NCI-H526 treated with DMSO at 0.1 percent for 48 hours (cell line): ENCODE results near the gene OBSL1.

ENCODE experiments used
- DNase-seq: peaks from one replicate; lab custom pipeline; 2025; lab: John Stamatoyannopoulos, UW

Gene OBSL1

DNA sequence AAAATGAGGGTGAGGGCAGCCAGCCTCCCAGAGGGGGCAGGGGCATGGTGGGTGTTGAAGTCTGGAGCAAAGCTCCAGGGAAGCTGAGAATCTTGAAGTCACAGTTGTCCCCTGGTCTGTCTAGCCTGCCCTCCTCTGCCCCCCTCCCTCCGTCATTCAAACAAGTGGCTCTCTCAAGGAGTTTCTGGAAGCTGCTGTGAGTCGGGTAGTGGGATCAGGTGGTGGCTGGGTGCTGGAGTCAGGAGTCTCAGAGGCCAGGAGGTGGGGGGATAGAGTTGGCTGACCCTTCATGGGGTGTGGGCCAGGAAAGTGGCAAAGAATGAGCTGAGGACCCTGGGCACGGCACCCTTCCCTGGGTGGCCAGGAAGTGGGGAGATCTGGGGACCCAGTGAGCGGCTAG, 57.6 kb downstream of the OBSL1 start:
- no peak for DNase-seq

DNA sequence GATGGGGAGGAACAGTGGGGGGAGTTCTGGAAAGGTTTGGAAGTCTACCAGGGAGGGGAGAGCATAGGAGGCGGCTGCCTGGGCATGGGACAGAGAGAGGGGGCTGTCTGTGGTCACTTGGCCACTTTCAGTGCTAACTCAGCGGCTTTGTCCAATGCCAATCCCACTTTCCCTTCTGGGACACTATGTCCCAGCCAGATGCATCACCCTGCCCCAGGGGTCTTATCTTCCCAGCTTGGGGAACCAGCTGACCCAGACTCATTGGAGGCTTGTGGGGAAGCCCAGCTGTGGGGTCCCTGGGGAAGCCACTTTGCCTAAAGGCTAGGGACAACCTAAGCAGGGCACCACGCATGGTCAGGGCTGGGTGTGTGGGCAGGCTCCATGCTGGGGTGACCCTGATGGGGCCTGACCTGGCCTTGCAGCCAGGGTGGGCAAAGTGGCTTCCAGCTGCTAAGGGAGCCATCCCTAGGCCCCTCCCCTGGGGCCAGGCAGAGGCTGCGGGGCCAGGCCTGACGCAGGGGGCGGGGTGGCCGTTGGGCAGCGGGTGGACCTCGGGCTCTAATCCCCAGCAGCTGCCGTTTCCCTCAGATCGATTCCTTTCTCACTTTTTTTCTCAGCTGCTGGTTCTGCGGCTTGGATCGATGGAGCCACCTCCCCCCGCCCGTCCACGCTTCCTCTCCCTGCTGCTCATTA, 58.7 kb downstream of the OBSL1 start:
- no peak for DNase-seq

DNA sequence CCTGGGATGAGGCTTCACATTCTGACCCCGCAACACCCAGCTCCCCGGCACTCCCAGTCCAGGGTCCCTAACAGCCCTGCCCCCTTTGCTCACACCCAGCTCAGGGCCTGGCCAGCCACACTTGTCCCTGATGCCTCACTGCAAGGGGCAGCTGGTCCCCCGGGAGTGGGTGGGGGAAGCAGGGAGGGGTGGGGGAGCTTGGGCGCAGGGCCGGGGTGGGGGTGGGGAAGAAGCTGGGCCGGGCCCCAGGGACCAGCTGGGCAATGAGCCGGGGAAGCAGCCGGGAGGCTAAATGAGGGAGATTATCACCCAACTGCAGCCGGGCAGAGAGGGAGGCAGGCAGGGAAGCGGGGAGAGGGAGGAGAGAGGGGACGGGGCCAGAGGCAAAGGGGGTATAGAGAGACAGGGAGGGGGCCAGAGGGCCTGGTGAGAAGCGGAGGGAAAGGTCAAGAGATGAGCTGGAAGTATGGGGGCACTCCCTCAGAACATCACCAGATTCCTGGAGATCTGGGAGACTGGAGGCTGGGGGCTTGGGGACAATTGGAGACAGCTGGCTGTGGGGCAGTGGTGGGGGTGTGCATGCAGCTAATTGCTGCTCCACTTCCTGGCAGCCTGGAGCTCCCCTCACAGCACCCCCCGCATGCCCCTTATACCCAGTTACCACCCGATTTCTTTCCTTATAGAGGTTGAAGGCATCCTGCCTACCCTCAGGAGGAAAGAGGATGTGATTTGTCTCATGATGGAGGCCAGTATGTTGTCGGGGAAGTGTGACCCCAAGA, 59.6 kb downstream of the OBSL1 start:
- no peak for DNase-seq

DNA sequence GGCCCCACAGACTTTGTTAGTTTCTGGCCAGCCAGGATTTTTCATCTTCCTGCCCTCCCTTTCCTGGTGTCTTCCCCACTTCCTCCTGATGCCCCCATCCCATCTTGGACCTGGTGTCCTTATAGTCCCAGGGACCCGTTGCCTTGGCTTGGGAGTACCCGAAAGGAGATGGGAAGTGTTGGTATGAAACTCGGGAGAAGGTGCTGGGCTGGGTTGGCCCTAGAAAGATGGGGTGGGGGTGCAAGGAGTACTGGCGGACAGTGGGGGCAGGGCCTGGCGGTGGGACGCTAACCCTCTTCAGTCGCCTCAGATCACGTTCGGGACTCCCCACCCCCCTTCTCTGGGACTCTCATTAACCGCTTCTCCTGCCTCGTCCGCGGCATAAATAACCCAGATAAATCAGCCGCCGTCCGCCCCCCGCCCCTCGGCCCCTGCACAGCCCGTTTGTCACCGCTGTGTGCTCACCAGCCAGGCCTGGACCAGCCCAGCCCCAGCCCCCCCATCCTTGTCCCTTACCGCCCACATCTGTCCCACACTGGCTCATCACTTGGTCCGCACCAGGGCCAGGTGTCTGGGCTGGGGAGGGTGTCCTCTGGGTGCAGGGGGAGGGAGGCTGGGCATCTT, 60.7 kb downstream of the OBSL1 start:
- DNase-seq = no peak

DNA sequence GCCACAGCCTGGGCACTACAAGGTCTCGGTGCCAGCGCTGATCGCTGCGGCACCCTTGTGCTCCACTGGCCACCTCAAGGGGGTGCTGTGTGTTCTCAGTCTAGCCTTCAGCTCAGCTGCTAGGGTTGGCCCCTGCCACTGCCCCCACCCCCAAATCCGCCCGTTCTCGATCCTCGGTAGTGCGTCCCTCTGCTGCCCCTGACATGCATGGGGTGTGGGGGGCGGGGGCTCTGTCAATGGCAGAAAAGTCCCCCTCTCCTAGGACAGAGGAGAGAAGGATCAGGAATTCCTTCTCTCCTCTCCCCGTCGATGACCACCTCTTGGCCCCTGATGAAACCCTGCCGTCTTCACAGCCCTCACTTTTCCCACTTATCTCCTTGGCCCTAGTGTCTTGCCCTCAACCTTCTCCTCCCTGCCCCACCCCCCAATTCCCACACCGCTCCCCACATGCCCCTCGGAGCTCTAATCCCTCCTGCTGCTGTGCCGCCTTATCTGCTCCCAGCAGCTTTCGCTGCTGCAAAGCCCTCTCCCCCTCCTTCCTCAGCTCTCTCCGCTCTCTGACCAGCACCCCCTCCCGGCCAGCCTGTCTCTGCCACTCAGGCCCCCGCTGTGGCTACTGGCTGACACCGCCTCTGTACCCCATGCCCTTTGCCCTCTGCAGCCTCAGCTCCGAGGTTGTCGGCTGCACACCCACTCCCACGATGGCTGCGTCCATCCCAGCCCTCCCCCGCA, 61.4 kb downstream of the OBSL1 start:
- peak; percentile 27 for DNase-seq

DNA sequence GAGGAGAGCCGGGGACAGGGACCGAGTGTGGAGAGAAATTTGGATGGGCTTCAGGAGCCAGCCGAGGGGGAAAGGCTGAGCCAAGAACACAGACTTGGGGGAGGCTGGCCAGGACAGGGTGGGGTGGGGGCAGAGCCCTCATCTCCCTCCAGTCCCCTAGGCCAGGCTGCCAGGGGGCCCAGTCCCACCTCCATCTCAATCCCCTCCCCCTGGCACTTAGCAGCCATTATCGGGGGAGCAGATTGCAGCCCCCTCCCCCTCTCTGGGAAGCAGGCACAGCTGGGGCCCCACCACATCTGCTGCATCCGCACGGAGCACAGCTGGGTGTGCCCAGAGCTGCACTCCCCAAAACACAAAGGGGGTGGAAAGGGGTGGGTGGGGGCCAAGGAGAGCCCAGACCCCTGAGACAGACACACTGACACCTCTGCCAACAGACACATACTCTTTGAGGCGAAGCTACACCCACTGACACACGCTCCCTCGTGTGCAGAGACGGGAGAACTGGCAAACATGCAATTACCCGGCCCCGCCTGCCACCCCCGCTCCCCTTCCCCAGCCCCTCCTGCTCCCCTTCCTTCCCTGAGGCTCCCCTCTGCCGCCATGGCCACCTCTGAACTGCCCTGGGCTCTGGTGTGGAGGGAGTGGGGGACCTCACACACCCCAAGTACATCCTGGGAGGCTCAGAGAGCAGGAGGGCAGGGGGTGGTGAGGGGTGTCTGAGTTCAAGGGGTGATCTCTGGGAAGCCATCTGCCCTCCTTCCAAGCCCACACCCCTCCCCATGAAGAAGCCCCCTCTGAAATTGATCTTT, 62.2 kb downstream of the OBSL1 start:
- DNase-seq = no peak

DNA sequence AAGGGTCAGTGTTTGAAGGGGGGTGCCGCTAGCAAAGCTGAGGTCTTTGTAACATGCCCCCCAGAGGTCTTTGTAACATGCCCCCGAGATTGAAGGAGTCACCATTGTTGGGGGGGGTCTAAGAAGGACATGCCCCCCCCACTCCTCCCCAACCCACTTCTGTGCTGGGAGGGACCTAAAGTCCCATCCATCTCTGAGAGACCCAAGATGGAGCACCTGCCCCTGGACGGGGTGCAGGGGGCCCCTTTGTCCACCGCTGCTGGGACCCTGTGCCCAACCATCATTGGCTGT, 63.0 kb downstream of the OBSL1 start:
- no peak for DNase-seq

DNA sequence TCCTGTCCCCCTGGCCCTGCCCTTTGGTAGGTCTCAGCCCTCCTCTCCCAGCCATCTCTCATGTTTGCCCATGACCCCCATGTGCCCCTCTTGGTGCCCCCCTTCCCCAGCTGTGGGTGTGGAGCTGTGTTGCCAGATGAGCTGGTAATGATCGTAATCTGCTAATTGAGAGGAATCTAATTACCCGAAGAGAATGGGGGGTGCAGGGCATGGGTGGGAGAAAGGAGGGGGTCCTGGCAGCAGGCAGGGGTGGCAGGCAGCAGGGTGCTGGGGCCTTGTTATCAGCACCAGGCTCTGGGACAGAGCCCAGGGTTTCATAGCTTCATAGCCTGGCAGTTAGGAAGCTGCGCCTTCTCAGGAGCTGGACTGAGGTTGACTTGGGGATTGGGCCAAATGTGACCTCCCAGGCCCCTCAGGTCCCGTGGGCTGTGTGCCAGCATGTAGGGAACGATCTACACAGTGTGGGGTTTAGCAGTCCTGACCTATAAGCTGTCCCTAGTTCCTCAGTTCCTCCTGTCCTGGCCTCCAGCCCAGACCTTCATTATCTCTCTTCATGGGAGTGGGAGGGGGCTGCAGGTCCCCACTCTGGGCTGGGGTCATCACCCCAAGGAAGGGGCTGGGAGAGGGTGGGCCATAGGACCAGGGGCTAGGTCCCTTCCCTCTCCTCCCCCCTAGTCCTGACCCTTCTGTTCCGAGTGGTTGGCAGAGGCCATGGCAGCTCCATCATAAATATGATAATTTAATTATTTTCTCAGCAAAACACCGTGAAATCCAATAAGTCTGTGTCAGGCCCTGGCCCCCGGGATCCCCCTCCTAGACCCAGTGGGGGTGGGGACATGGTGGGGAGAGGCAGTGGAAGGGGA, 63.5 kb downstream of the OBSL1 start:
- no peak for DNase-seq

DNA sequence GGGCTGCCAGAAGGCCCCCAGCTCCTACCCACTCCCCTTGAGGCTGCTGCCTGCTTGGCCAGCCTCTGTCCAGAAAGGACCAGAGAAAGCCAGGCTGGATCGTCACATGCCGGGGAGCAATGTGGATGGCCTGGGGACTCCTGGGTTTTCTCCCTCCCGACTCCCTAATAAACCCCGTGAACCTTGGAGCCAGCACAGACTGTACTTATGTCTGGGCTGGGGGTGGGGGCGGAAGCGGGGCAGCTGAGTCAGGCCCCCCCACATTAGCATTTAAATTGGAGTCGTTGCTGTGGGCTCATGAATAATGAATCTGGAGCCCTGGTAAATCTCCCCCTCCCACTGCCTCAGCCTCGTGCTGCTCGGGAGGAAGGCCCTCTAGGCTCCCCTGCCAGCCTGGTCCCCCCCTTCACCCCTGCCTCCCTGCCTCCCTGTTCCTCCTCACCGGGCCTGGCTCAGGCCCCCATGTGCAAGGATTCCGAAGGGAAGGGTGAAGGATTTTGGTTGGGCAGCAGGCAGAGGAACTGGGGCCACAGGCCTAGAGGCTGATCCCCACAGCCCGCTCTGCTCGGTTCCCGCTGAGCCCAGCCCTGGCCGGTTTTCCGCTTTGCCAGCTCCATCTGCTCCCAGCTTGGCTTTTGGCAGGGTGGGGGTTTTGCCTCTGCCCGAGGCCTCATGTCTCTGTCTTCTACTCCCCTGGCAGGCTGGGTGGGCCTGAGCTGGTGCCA, 64.4 kb downstream of the OBSL1 start:
- no peak for DNase-seq

DNA sequence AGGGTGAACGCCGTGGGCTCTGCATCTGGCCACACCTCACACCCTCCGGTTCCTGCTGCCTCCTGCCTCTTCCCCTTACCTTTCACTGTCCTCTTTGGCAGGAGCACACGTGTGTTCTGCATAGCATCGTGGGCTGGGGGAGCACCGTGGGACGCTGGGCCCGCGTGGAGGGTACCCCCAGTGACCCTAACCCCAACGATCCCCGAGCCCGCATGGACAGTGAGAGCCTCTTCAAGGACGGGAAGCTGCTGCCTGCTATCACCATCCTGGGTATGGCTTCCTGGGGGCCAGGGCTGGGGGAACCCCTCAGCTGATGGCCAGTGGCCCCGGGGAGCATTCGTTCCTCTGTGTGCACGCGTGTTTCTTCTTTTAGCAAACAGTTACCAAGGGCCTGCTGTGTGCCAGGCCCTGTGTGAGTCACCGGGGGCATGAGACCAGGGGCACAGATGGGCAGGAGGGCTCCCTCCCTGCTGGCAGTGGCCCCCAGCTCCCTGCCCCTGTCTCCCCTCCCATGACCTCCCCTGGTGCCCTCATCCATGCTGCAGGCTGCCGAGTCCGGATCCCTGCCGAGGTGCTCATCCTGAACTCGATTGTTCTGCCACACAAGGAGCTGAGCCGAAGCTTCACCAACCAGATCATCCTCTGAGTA, 65.1 kb downstream of the OBSL1 start:
- DNase-seq = no peak

DNA sequence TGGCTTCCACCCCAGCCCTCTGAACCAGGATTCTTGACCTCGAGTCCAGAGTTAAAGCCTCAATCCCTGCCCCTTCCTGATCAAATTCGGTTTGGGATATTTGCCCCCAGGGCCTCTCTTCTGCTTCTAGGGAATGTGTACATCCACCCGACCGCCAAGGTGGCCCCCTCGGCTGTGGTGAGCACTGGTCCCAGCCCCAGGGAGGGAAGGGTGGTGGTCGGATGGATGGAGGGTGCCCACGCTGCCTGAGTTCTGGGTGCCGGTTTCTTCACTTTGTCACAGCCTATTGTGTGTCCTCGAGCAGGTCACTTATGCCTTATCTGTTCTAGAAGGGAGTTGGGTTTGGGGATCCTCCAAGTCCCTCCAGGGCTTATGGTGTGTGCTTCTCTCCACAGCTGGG, 65.8 kb downstream of the OBSL1 start:
- no peak for DNase-seq

DNA sequence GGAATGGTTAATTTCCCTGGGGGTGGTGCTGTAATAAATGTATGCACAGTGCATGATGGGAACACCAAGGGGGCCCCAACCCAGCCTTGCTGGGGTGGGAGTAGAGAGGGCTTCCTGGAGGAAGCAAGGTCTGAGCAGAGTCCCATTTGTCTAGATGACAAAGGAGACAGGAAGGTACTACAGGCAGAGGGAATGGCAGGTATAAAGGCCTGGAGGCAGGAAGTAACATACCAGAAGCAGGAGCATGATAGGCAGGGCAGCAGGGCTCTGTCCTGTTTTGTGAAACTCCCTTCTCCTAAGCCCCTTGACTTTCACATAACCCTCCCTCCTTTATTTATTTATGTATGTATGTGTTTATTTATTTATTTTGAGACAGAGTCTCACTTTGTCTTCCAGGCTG, 68.7 kb downstream of the OBSL1 start:
- DNase-seq = no peak

DNA sequence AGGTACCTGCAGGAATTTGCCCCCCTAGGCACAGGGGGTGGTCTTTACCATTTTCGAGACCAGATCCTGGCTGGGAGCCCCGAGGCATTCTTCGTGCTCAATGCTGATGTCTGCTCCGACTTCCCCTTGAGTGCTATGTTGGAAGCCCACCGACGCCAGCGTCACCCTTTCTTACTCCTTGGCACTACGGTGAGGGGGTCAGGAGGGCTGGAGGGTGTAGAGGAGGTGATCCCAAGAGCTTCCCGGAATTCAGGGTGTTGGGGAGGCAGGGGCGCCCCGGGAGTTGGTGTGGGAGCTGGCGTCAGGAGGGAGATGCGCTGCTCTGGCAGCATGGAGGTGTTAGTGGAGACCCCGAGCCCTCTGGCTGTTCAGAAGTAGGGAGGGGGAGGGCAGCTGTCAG, 69.5 kb downstream of the OBSL1 start:
- no peak for DNase-seq
